SKM-1 (cell line): ENCODE results near the gene POFUT1.
"Not testable (repeated sequence)": the region's sequence is repeated elsewhere in the genome, so short reads cannot be mapped to it uniquely, and the experiment has no call there.

Experiments used
- DNase-seq: peaks from one replicate; lab custom pipeline; 2025; ENCODE audit not compliant: unreplicated experiment; lab: John Stamatoyannopoulos, UW

The POFUT1 gene

DNA sequence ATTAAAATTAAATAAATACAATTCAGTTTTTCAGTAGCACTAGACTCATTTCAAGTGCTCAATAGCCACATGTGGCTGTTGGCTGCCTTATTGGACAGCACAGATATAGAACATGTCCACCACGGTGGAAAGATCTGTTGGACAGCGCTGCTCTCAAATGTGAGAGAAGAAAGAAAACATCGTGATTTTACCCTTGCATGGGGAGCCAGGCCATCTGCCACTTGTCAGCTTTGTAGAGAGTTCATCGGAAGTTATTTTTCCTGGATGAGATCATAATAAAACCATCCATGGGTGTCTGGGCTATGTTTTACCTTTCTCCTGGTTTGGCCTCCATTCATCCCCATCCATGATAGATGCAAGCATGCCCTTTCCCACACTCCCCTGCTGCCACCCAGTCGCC is 63.9 kb downstream of the POFUT1 start:
- DNase-seq, result no peak

- no peak for DNase-seq
Measured at GRCh38 chr20:32274359-32274758, 66.7 kb downstream of the POFUT1 start.

DNA sequence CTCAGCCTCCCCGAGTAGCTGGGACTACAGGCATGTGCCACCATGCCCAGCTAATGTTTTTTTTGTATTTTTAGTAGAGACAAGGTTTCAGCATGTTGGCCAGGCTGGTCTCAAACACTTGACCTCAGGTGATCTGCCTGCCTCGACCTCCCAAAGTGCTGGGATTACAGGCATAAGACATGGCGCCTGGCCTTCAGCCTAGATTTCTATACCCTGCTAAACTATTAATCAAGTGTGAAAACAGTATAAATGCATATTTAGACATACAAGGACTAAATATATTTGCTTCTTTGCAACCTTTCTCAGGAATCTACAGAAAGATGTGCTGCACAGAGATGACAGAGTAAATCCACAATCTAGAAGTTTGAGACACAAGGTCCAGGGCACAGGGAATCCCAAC is 67.5 kb downstream of the POFUT1 start:
- DNase-seq, result not testable (repeated sequence)

DNA sequence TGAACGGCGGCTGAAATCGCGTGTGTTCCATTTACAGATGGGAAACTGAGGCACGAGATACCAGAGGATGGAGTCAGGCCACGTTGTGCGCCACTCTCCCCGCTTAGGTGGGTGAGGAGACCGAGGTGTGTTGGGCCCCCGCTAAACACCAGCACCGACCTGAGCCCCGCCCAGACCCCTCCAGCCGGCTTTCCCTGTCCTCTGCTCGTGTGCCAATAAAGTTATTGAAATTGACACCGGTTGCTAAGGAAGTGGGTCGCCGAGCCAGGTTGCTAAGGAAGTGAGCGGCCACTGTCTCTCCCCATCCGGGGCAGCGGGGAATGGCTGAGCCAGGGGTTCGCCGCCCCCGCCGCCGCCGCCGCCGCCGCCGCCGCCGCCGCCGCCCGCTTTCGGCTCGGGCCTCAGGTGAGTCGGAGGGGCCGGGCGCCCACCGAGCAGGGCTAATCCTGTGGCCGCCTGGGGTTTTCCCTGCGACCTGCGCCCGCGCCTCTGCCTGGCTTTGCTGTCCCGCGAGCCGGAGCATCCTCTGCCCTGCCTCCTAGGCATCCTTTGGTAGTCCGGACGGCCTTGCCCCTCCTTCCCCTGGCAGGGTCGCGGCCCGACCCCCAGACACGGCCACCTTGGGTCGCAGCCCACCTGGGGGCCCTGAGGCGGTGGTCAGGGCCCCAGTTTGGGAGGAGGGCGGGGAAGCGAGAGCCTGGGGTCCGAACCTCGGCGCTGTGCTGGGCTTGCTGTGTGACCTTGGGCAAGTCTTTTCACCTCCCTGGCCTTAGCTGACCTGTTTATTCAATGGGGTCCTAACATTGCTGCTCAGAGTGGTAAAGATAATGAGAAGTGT is 69.9 kb downstream of the POFUT1 start, which contains the start of gene KIF3B:
Gene KIF3B, plus strand, starts transcription at position 291 of the 838 bp plus-strand sequence. CDS start 32,127 bp downstream, outside the sequence.
- peak; percentile 90 for DNase-seq

DNA sequence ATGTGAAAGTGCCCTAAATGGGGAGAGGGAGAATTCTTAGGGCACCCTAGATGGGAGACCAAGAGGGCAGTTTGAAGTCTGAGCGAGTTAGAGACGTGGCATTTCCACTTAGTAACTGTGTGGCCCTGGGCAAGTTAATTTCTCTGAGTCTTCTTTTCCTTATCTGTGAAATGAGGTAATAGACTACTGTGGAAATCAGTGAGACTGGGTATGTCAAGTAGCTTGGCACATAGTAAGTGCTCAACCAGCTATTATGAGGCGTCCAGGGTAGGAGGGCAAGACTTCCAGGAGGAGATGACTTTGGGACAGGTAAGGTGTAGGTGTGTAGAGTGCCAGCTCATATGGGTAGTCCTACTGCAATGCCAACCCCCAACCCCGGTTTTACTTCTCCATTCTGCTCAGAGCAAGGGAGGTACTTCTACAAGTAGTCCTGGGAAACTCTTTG is 70.5 kb downstream of the POFUT1 start:
- DNase-seq, result no peak

DNA sequence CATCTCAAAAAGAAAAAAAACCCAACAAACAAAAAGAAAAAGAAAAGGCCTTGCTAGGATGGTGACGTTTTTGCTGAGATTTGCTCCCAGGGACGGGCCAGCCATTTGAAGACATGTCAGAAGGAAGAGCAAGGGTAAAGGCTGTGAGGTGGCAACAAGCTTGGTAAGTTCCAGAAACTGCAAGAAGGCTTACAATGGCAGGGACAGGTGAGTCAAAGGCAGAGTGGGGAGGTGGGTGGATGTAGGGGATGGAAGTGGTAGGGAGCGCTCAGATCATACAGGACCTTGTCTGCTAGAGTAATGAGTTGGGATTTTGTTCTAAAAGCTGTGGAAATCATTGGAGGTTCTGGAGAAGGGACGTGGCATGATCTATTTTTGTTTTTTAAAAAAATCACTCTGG is 74.0 kb downstream of the POFUT1 start:
- DNase-seq, result no peak

- DNase-seq, result no peak
Measured at GRCh38 chr20:32282461-32282860, 74.8 kb downstream of the POFUT1 start.

- DNase-seq, result no peak
Measured at GRCh38 chr20:32285082-32285620, 77.5 kb downstream of the POFUT1 start.

DNA sequence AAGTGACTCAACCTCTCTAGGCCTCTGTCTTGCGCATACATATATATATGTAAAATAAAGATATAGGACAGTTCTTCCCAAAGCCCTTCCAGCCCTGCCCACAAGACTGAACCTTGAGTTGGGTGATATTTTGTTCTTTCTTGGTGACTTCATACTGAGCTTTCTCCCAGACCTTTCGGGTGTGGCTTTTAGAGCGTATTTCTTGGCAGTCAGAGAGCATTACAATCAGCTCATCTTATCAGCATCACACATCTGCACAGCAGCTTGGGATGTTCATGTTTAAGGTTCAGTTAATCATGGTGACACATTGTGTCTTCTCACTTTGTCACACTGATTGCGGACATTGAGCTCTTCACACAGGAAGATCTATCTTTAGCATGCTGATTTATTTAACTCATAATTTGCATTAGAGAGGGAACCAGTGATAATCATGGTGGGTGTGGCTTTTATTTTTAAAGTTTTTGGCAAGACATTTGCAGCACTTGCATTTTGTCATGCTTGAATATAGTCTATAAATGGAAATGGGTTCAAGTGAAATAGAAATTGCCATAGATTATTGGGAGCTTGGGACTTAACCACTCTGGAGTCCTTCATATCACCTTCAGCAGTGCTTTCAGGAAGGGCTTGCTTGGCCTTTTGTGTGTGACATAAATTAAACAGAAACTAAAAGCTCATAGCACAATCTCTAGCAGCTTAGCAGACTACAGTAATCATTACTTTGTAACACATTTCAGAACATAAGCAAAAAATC is 78.1 kb downstream of the POFUT1 start:
- no peak for DNase-seq

DNA sequence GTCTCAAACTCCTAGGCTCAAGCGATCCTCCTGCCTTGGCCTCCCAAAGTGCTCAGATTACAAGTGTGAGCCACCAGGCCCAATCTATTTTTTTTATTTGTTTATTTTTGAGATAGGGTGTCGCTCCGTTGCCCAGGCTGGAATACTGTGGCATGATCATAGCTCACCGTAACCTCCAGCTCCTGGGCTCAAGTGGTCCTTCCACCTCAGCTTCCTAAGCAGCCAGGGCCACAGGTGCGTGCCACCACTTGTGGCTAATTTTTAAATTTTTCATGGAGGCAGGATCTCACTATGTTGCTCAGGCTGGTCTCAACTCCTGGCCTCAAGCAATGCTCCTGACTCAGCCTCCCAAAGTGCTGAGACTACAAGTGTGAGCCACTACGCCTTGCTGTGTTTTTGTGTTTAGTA is 79.6 kb downstream of the POFUT1 start:
- no peak for DNase-seq
